COLO668 (cell line): ENCODE results near the gene GRIA4.
"Not testable (repeated sequence)": the region's sequence is repeated elsewhere in the genome, so short reads cannot be mapped to it uniquely, and the experiment has no call there.

ENCODE experiments used
- DNase-seq: peaks from one replicate; lab custom pipeline; 2025; ENCODE audit not compliant: unreplicated experiment; lab: John Stamatoyannopoulos, UW

GRIA4 gene

GRCh38 chr11:105986554-105986953 is 376.7 kb downstream of the GRIA4 start:
- DNase-seq = no peak

- DNase-seq = no peak
Measured at GRCh38 chr11:105988197-105988596, 378.3 kb downstream of the GRIA4 start.

- no peak for DNase-seq
Measured at GRCh38 chr11:105989124-105989523, 379.3 kb downstream of the GRIA4 start.

- no peak for DNase-seq
Measured at GRCh38 chr11:105991888-105992287, 382.0 kb downstream of the GRIA4 start.

- DNase-seq = no peak
Measured at GRCh38 chr11:106001304-106002012, 391.6 kb downstream of the GRIA4 start.

- not testable (repeated sequence) for DNase-seq
Measured at GRCh38 chr11:106003094-106003493, 393.2 kb downstream of the GRIA4 start.

GRCh38 chr11:106011481-106011880 is 401.6 kb downstream of the GRIA4 start:
- DNase-seq = no peak

- DNase-seq = no peak
Measured at GRCh38 chr11:106012744-106013143, 402.9 kb downstream of the GRIA4 start.

- no peak for DNase-seq
Measured at GRCh38 chr11:106014035-106014434, 404.2 kb downstream of the GRIA4 start.

- no peak for DNase-seq
Measured at GRCh38 chr11:106014620-106015019, 404.7 kb downstream of the GRIA4 start.

GRCh38 chr11:106015066-106015465 is 405.2 kb downstream of the GRIA4 start:
- DNase-seq = no peak

GRCh38 chr11:106017093-106017492 is 407.2 kb downstream of the GRIA4 start:
- no peak for DNase-seq

- peak; percentile 54 for DNase-seq
Measured at GRCh38 chr11:106021181-106021966, 411.5 kb downstream of the GRIA4 start.

GRCh38 chr11:106021967-106022794 is 412.3 kb downstream of the GRIA4 start, which contains the start of gene MSANTD4:
Gene MSANTD4, minus strand, starts transcription at chr11:106022240. Its CDS starts 11,323 bp downstream, at chr11:106010917.
- peak; percentile 96 for DNase-seq

GRCh38 chr11:106022795-106023275 is 413.0 kb downstream of the GRIA4 start:
- no peak for DNase-seq

- no peak for DNase-seq
Measured at GRCh38 chr11:106030609-106031008, 420.7 kb downstream of the GRIA4 start.

- DNase-seq = no peak
Measured at GRCh38 chr11:106031202-106031810, 421.4 kb downstream of the GRIA4 start.
